ENCODE measurements around the gene NRXN3.

- TF ChIP-seq, protein P1, sequence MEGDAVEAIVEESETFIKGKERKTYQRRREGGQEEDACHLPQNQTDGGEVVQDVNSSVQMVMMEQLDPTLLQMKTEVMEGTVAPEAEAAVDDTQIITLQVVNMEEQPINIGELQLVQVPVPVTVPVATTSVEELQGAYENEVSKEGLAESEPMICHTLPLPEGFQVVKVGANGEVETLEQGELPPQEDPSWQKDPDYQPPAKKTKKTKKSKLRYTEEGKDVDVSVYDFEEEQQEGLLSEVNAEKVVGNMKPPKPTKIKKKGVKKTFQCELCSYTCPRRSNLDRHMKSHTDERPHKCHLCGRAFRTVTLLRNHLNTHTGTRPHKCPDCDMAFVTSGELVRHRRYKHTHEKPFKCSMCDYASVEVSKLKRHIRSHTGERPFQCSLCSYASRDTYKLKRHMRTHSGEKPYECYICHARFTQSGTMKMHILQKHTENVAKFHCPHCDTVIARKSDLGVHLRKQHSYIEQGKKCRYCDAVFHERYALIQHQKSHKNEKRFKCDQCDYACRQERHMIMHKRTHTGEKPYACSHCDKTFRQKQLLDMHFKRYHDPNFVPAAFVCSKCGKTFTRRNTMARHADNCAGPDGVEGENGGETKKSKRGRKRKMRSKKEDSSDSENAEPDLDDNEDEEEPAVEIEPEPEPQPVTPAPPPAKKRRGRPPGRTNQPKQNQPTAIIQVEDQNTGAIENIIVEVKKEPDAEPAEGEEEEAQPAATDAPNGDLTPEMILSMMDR (IDR thresholded peaks at IDR 0.05; ENCODE audit: low read length): no peak
- no peak for TF ChIP-seq EZH2 (IDR thresholded peaks at IDR 0.05; ENCODE audit: borderline replicate concordance, low read length)
These were observed 1332.1 kb downstream of the NRXN3 start for GRCh38 chr14:79502136-79502750.

All from OCI-LY1 (cell line).